ENCODE results near the gene LIMA1.
A peak's percentile ranks its signal among the peaks of the same experiment; 100 is the strongest.
"Not testable (repeated sequence)": the region's sequence is repeated elsewhere in the genome, so short reads cannot be mapped to it uniquely, and the experiment has no call there.

Gene LIMA1

GRCh38 chr12:50283229-50283923 lies at the start of gene LIMA1:
LIMA1 (minus strand) TSS chr12:50283520; CDS start chr12:50248751, 34,769 bp downstream.
- peak; percentile 95 for DNase-seq

- no peak for DNase-seq
These were observed 48.4 kb upstream of the LIMA1 start for GRCh38 chr12:50331745-50332144.

GRCh38 chr12:50328664-50329063 lies 45.3 kb upstream of the LIMA1 start:
- DNase-seq: not testable (repeated sequence)

GRCh38 chr12:50326590-50327284 lies 43.4 kb upstream of the LIMA1 start:
- peak; percentile 43 for DNase-seq

GRCh38 chr12:50325890-50326391 lies 42.6 kb upstream of the LIMA1 start:
- no peak for DNase-seq

- not testable (repeated sequence) for DNase-seq
These were observed 41.5 kb upstream of the LIMA1 start for GRCh38 chr12:50324770-50325169.

- not testable (repeated sequence) for DNase-seq
These were observed 40.8 kb upstream of the LIMA1 start for GRCh38 chr12:50324077-50324476.

- no peak for DNase-seq
These were observed 38.9 kb upstream of the LIMA1 start for GRCh38 chr12:50322206-50322605.

GRCh38 chr12:50317203-50317602 lies 33.9 kb upstream of the LIMA1 start:
- DNase-seq: no peak

GRCh38 chr12:50315803-50316202 lies 32.5 kb upstream of the LIMA1 start:
- no peak for DNase-seq

- DNase-seq: peak; percentile 11
These were observed 31.5 kb upstream of the LIMA1 start for GRCh38 chr12:50314636-50315312.

GRCh38 chr12:50313971-50314370 lies 30.7 kb upstream of the LIMA1 start:
- not testable (repeated sequence) for DNase-seq

- DNase-seq: no peak
These were observed 30.1 kb upstream of the LIMA1 start for GRCh38 chr12:50313256-50313931.

GRCh38 chr12:50311858-50312609 lies 28.7 kb upstream of the LIMA1 start:
- not testable (repeated sequence) for DNase-seq

- no peak for DNase-seq
These were observed 26.6 kb upstream of the LIMA1 start for GRCh38 chr12:50309950-50310349.

- DNase-seq: no peak
These were observed 19.4 kb upstream of the LIMA1 start for GRCh38 chr12:50302686-50303085.

GRCh38 chr12:50297996-50298395 lies 14.7 kb upstream of the LIMA1 start:
- DNase-seq: no peak

- no peak for DNase-seq
These were observed 13.7 kb upstream of the LIMA1 start for GRCh38 chr12:50297027-50297426.

- DNase-seq: no peak
These were observed 13.2 kb upstream of the LIMA1 start for GRCh38 chr12:50296554-50296953.

GRCh38 chr12:50291377-50291776 lies 8.1 kb upstream of the LIMA1 start:
- DNase-seq: no peak

- not testable (repeated sequence) for DNase-seq
These were observed 7.4 kb upstream of the LIMA1 start for GRCh38 chr12:50290692-50291091.

- DNase-seq: no peak
These were observed 4.0 kb upstream of the LIMA1 start for GRCh38 chr12:50287271-50287670.

Measured in NCI-H774 (cell line).